Transverse colon (tissue), 4 donors: Measurements from ENCODE around the gene TULP3. TPM values are rescaled to one million over a fixed set of nuclear protein-coding genes. Genes with fewer than 3 reads are reported as not detected.
A peak's percentile ranks its signal among the peaks of the same experiment; 100 is the strongest.
"Not testable (repeated sequence)": the region's sequence is repeated elsewhere in the genome, so short reads cannot be mapped to it uniquely, and the experiment has no call there.

ENCODE experiments used
- DNase-seq: peaks from one replicate; pipeline ENCODE4 v3.0.0-alpha.2; 2019
- H3K27ac ChIP-seq, 4 donors: fragments of 200-600 bp; sonication (generic); 2 replicates each; pipeline ENCODE4 v1.5.1; 2016 to 2018; ENCODE audit warnings: inconsistent platforms in 4 of 4
- H3K27me3 ChIP-seq: fragments of 200-600 bp; sonication (generic); 2 replicates; pipeline ENCODE4 v1.5.1; 2017; ENCODE audit warnings: inconsistent platforms
- H3K36me3 ChIP-seq, 4 donors: fragments of 200-600 bp; sonication (generic); 2 replicates each; pipeline ENCODE4 v1.5.1; 2017 to 2019; ENCODE audit warnings: inconsistent platforms in 4 of 4
- H3K4me1 ChIP-seq, 4 donors: fragments of 200-600 bp; sonication (generic); 2 replicates each; pipeline ENCODE4 v1.5.1; 2017 to 2020; ENCODE audit warnings: inconsistent platforms in 4 of 4
- H3K4me3 ChIP-seq, 4 donors: fragments of 200-600 bp; sonication (generic); 1 replicate in 1 of 4; 2 replicates in 3 of 4; pipeline versions ENCODE4 v1.5.1 to v1.6.1; 2017 to 2019; ENCODE audit warnings: inconsistent platforms in 4 of 4
- H3K9me3 ChIP-seq, 2 donors: fragments of 200-600 bp; sonication (generic); 2 replicates each; pipeline ENCODE4 v1.5.1; 2017 to 2019; ENCODE audit warnings: inconsistent platforms in 2 of 2
- EP300 ChIP-seq: sonication (generic); formaldehyde crosslinking; IDR thresholded peaks from one replicate; pipeline ENCODE4 v1.6.1; 2017; ENCODE audit warnings: antibody characterized with exemption, low read depth
- POLR2A ChIP-seq: fragments of 450-650 bp; IDR thresholded peaks from one replicate; pipeline ENCODE4 v1.6.1; 2016; ENCODE audit warnings: antibody characterized with exemption, mild to moderate bottlenecking, moderate library complexity
- POLR2AphosphoS5 ChIP-seq, 3 donors: sonication (generic); formaldehyde crosslinking; IDR thresholded peaks; one replicate each; pipeline ENCODE4 v1.6.1; 2016; ENCODE audit warnings: antibody characterized with exemption in 3 of 3
- WGBS, 2 donors: methylation state at CpG; one replicate each; pipeline ENCODE4 v1.1.5; 2018; ENCODE audit warnings: low coverage in 1 of 2; 5-methylcytosine and 5-hydroxymethylcytosine counted together
- in situ Hi-C, 4 donors: fragments of 200-750 bp; cut with MboI; loops; one replicate each; pipeline versions ENCODE4 v1.15.0 to v1.15.1; 2017; ENCODE audit warnings: low sequenced_read_pairs in 3 of 4, low pct_ligation_motif_present in 1 of 4, low pct_unique_long_range_greater_than_20kb in 1 of 4
- intact Hi-C: fragments of 100-400 bp; cut with DNase I; formaldehyde crosslinking; loops from one replicate; pipeline ENCODE4 v1.15.1; 2023; ENCODE audit warnings: low total_unique reads
- total RNA-seq, 4 donors: library from RNA; depleted of rRNA; stranded (reverse); fragments of >200 nt; gene quantifications; one replicate each; pipeline ENCODE4 v1.1.0, GENCODE V29; 2016
- TF ChIP-seq, protein P1 (sequence below), 5 experiments: fragments of 200-600 bp in 3 of 5; fragments of 450-650 bp in 2 of 5; sonication (generic) in 3 of 5; IDR thresholded peaks; 1 replicate in 2 of 5; 2 replicates in 3 of 5; pipeline ENCODE4 v1.5.1; 2016 to 2017; ENCODE audit warnings: antibody characterized with exemption in 5 of 5, inconsistent platforms in 3 of 5, mild to moderate bottlenecking in 2 of 5, moderate library complexity in 1 of 5

The TULP3 gene
- total RNA-seq, 4 donors from 2014 or later: 7.4 to 21.3 (median 16.9) TPM

DNA sequence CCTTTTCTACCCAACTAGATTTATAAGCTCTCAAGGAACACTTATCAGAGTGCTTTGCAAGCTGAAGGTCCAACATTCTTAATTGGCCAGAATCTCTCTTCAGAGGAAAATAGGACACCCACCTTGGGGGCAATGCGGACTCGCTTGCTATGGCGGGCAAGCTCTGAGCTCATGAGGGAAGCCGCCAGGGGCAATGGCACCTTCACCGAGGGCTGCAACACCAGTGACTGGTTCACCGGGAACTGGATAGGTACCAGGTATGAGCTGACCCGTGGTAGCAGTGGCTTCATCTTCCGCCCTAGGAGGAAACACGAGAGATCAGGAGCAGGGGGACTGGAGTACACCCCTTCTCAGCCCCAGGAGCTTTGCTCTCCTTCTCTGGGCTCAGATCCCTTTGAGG is 26.5 kb upstream of the TULP3 start:
- Histone ChIP-seq H3K27me3 (no peaks in the 10 kb centered on the region), H3K27ac (no peak overlapping the region), H3K4me1 (no peaks in the 10 kb centered on the region), H3K4me3 (no peak overlapping the region), H3K9me3 (no peaks in the 10 kb centered on the region), H3K36me3 (no peaks in the 10 kb centered on the region)
- in situ Hi-C loops: loop anchor here (25.0 kb wide), 1 partner anchor 173 kb away; no protein-coding TSS in a partner anchor
- no peak for DNase-seq
- WGBS, 2 donors: 93% methylated on average over 3 to 9 of the region's 9 CpGs
- TF ChIP-seq POLR2A (no peak), POLR2AphosphoS5 (IDR thresholded peaks at IDR 0.05) (no peak), EP300 (no peak)
- TF ChIP-seq, protein P1, sequence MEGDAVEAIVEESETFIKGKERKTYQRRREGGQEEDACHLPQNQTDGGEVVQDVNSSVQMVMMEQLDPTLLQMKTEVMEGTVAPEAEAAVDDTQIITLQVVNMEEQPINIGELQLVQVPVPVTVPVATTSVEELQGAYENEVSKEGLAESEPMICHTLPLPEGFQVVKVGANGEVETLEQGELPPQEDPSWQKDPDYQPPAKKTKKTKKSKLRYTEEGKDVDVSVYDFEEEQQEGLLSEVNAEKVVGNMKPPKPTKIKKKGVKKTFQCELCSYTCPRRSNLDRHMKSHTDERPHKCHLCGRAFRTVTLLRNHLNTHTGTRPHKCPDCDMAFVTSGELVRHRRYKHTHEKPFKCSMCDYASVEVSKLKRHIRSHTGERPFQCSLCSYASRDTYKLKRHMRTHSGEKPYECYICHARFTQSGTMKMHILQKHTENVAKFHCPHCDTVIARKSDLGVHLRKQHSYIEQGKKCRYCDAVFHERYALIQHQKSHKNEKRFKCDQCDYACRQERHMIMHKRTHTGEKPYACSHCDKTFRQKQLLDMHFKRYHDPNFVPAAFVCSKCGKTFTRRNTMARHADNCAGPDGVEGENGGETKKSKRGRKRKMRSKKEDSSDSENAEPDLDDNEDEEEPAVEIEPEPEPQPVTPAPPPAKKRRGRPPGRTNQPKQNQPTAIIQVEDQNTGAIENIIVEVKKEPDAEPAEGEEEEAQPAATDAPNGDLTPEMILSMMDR (IDR thresholded peaks at IDR 0.05): no peak
- intact Hi-C loops: no loop called here

DNA sequence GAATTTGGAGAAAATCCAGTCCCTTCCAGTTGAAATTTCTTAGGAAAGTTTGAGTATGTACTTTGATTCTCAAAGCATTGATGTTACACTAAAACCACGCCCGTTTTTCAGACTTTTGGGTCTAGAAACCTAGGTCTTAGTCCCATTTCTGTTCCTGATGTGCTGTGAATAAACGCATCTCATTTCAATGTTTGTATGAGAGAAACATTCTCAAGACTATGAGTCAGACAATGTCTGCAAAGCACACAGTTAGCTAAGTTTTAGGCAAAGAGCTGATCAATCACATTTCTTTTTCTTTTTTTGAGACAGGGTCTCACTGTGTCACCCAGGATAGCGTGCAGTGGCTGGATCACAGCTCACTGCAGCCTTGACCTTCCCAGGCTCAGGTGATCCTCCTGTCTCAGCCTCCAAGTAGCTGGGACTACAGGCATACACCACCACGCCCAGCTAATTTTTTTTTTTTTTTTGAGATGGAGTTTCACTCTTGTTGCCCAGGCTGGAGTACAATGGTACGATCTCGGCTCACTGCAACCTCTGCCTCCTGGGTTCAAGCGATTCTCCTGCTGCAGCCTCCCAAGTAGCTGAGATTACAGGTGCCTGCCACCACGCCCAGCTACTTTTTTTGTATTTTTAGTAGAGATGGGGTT is 21.6 kb upstream of the TULP3 start:
- 90 to 91% methylated on average over 5 to 9 of the region's 9 CpGs for WGBS, 2 donors

DNA sequence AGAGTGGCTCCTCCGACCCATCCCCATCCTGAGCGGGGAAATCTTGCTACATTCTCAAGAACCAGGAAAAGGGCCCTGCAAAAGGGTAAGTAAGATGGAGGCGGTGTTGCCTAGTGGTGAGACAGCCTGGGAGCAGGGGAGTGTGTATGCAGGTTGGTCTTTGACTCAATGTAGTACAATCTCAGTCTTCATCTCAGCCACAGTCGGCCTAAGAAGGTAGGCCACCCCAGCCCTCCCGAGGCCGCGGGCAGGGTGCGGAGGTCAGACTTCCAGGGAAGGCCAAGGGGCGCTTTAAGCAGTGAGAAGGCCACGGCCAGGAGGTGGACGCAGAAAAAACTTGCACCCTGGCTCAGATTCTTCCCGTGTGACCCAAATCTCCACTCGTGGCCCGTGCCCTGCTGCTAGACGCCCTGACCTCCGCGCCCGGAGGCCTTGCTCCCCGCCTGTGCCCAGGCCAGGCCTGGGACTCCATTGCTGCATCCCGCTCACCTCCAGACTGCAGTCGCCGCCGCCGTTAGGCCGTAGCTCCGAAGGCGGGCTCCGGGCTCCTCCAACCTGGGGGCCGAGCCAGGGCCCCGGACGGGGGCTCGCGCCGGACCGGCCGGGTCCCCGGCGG is 14.2 kb upstream of the TULP3 start:
- H3K27ac ChIP-seq: peak overlapping the region; percentile 93 to 97 (median 95)
- TF ChIP-seq, protein P1 (IDR thresholded peaks at IDR 0.05): no peak
- TF ChIP-seq POLR2AphosphoS5 (IDR thresholded peaks at IDR 0.05): no peak
- no peak for TF ChIP-seq EP300
- TF ChIP-seq POLR2A: no peak
- in situ Hi-C loops (no loop called here), intact Hi-C loops (no loop called here)
- no peak for DNase-seq
- 5 to 60% methylated on average over 1 to 27 of the region's 38 CpGs for WGBS, 2 donors
- no peaks in the 10 kb centered on the region for H3K27me3 ChIP-seq
- peak overlapping the region; percentile 75 to 95 (median 88) for H3K4me3 ChIP-seq
- no peaks in the 10 kb centered on the region for H3K9me3 ChIP-seq
- no peaks in the 10 kb centered on the region for H3K36me3 ChIP-seq
- H3K4me1 ChIP-seq: peaks cover 11 to 23% (median 15%) of the 10 kb centered on the region in 4 donors

More for the DNA sequence above, 21.6 kb upstream of the TULP3 start:
- H3K36me3 ChIP-seq, DNase-seq, H3K9me3 ChIP-seq, H3K4me3 ChIP-seq, H3K27me3 ChIP-seq, H3K27ac ChIP-seq, intact Hi-C loops, H3K4me1 ChIP-seq: not testable (repeated sequence)
- in situ Hi-C loops: loop anchor here (25.0 kb wide), 1 partner anchor 168 kb away; no protein-coding TSS in a partner anchor

DNA sequence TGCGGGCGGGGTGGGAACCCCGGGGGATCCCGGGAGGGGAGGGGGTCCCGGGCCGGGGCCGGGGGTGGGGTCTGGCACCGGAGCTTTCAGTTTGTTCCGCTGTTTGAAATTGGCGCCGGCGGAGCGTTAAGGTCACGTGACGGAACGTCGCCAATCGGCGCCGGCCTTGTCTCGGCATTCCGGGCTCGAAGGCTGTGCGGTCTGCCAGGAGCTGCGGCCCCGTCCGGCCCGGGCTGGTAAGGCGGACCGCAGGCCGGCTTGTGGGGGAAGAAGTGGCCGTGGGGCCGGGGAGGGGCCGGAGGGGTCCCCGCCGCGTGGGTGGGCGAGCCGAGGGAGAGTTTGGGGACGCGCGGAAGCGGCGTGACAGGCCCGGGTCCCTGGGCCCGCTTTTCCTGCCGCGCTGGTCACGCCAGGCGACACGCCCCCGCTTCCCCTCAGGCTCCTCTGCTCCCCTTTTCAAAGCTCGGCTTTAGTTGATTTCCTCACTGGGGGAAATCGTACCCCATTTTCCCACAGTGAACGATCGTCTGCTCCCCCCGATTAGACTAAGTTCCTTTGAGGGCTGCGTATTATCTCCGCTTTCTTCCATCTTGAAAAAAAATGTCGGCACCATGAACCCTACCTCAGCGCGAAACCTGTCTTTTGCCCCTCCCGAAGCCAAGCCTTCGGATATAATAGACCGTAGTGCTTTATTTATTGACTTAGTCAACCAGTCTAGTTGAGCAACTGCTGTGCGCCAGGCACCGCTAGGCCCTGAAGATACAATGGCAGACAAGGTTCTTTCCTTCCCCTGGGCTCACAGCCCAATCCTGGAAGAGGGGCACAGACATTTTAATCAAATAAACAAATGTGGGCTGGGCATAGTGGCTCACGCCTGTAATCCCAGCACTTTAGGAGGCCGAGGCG is 13.4 kb upstream of the TULP3 start, which contains the start of the genes FOXM1 and RHNO1:
Gene FOXM1 (minus strand): TSS at position 128 of the 906 bp plus-strand sequence. CDS start 2,696 bp downstream, outside the sequence.
Gene RHNO1 (plus strand): TSS at position 177 of the 906 bp plus-strand sequence. CDS start 8,144 bp downstream, outside the sequence.
- Histone ChIP-seq H3K27ac (peak within 1 kb of the TSS; percentile 93 to 97 (median 95)), H3K4me1 (peaks cover 11 to 23% (median 15%) of the 10 kb centered on the region in 4 donors), H3K4me3 (peak within 1 kb of the TSS; percentile 75 to 95 (median 88)), H3K9me3 (no peaks in the 10 kb centered on the region), H3K36me3 (no peaks in the 10 kb centered on the region), H3K27me3 (no peaks in the 10 kb centered on the region)
- WGBS, 2 donors: 0 to 1% methylated on average over 7 to 45 of the region's 70 CpGs
- in situ Hi-C loops (no loop called here), intact Hi-C loops (no loop called here)
- TF ChIP-seq POLR2AphosphoS5 (IDR thresholded peaks at IDR 0.05): peak; percentile 79 to 87 (median 86)
- no peak for TF ChIP-seq EP300
- TF ChIP-seq, protein P1 (IDR thresholded peaks at IDR 0.05): peak in 1 of 5 experiments; percentile 10
- peak; percentile 71 for TF ChIP-seq POLR2A
- DNase-seq: peak; percentile 93
